Activated naive CD4-positive, alpha-beta T cell (primary cell): ENCODE data around the gene NMB.

ENCODE experiments used
- DNase-seq, 4 experiments: peaks; one replicate each; lab custom pipeline; 2025; lab: John Stamatoyannopoulos, UW

NMB gene

GRCh38 chr15:84611631-84612030 lies 46.4 kb downstream of the NMB start:
- no peak for DNase-seq

- DNase-seq = no peak
Observed at GRCh38 chr15:84609818-84610525, 48.0 kb downstream of the NMB start.

- DNase-seq = no peak
Observed at GRCh38 chr15:84608707-84609284, 49.2 kb downstream of the NMB start.

GRCh38 chr15:84606653-84607120 lies 51.3 kb downstream of the NMB start:
- DNase-seq = no peak

- DNase-seq = no peak
Observed at GRCh38 chr15:84605554-84605882, 52.5 kb downstream of the NMB start.
